ENCODE measurements around the gene THAP5.

Gene THAP5

GRCh38 chr7:108575156-108575555 lies 5.7 kb upstream of the THAP5 start:
- no peak overlapping the region for H3K4me3 ChIP-seq (ENCODE audit: low read length)

GRCh38 chr7:108572480-108572879 lies 3.0 kb upstream of the THAP5 start:
- no peak overlapping the region for H3K4me3 ChIP-seq (ENCODE audit: low read length)
- no peak for DNase-seq (ENCODE audit: low read depth)
- TF ChIP-seq CTCF (IDR thresholded peaks at IDR 0.05; ENCODE audit: insufficient read depth, low read depth, low read length, missing control alignments) = no peak

More at GRCh38 chr7:108575156-108575555, 5.7 kb upstream of the THAP5 start:
- DNase-seq (ENCODE audit: low read depth) = no peak
- no peak for TF ChIP-seq CTCF (IDR thresholded peaks at IDR 0.05; ENCODE audit: insufficient read depth, low read depth, low read length, missing control alignments)

GRCh38 chr7:108570146-108570755 lies 745 bp upstream of the THAP5 start:
- TF ChIP-seq CTCF (IDR thresholded peaks at IDR 0.05; ENCODE audit: insufficient read depth, low read depth, low read length, missing control alignments) = no peak
- peak; percentile 78 for DNase-seq (ENCODE audit: low read depth)
- H3K4me3 ChIP-seq (ENCODE audit: low read length) = peak overlapping the region; percentile 93

- TF ChIP-seq CTCF (IDR thresholded peaks at IDR 0.05; ENCODE audit: insufficient read depth, low read depth, low read length, missing control alignments) = no peak
- no peak for DNase-seq (ENCODE audit: low read depth)
- H3K4me3 ChIP-seq (ENCODE audit: low read length) = peak overlapping the region; percentile 93
These were observed 615 bp downstream of the THAP5 start for GRCh38 chr7:108568801-108569380.

GRCh38 chr7:108565987-108566386 lies 3.5 kb downstream of the THAP5 start:
- no peak overlapping the region for H3K4me3 ChIP-seq (ENCODE audit: low read length)
- DNase-seq (ENCODE audit: low read depth) = no peak
- no peak for TF ChIP-seq CTCF (IDR thresholded peaks at IDR 0.05; ENCODE audit: insufficient read depth, low read depth, low read length, missing control alignments)

- H3K4me3 ChIP-seq (ENCODE audit: low read length) = no peak overlapping the region
- TF ChIP-seq CTCF (IDR thresholded peaks at IDR 0.05; ENCODE audit: insufficient read depth, low read depth, low read length, missing control alignments) = no peak
- no peak for DNase-seq (ENCODE audit: low read depth)
These were observed 8.4 kb downstream of the THAP5 start for GRCh38 chr7:108561047-108561619.

All from epithelial cell of esophagus (primary cell).